Liver (tissue), 9 donors: Measurements from ENCODE around the gene FBN3. TPM values are rescaled to one million over a fixed set of nuclear protein-coding genes. Genes with fewer than 3 reads are reported as not detected.

Experiments used
- DNase-seq: peaks from one replicate; pipeline ENCODE4 v3.0.0-alpha.2; 2017; ENCODE audit warnings: low spot score
- H3K27ac ChIP-seq, 2 donors: one replicate each; pipeline ENCODE4 v1.7.0; 2013; ENCODE audit warnings: inconsistent platforms in 2 of 2, low read length in 2 of 2, control low read depth in 1 of 2, low read depth in 1 of 2, mild to moderate bottlenecking in 1 of 2
- H3K27me3 ChIP-seq, 4 donors: one replicate each; pipeline versions ENCODE4 v1.6.1 to v1.7.0; 2013; ENCODE audit warnings: low read length in 3 of 4, inconsistent platforms in 1 of 4, mild to moderate bottlenecking in 1 of 4, moderate library complexity in 1 of 4; ENCODE audit not compliant: control insufficient read depth in 4 of 4, insufficient read depth in 4 of 4
- H3K36me3 ChIP-seq, 4 donors: one replicate each; pipeline versions ENCODE4 v1.6.1 to v1.7.0; 2013; ENCODE audit warnings: low read length in 3 of 4, mild to moderate bottlenecking in 3 of 4, low read depth in 1 of 4, moderate library complexity in 1 of 4; ENCODE audit not compliant: control insufficient read depth in 4 of 4, insufficient read depth in 3 of 4
- H3K4me1 ChIP-seq, 4 donors: one replicate each; pipeline versions ENCODE4 v1.6.1 to v1.7.0; 2013; ENCODE audit warnings: low read length in 3 of 4, mild to moderate bottlenecking in 3 of 4, moderate library complexity in 1 of 4; ENCODE audit not compliant: control insufficient read depth in 4 of 4, insufficient read depth in 4 of 4
- H3K4me3 ChIP-seq, 3 donors: one replicate each; pipeline versions ENCODE4 v1.6.1 to v1.7.0; 2013; ENCODE audit warnings: low read length in 3 of 3, control low read depth in 1 of 3, low read depth in 1 of 3, mild to moderate bottlenecking in 1 of 3
- H3K9ac ChIP-seq, 2 donors: one replicate each; pipeline ENCODE4 v1.7.0; 2013; ENCODE audit warnings: low read length in 2 of 2, mild to moderate bottlenecking in 2 of 2, moderate library complexity in 2 of 2, control low read depth in 1 of 2, low read depth in 1 of 2
- H3K9me3 ChIP-seq, 4 donors: one replicate each; pipeline versions ENCODE4 v1.6.1 to v1.7.0; 2013; ENCODE audit warnings: low read length in 3 of 4; ENCODE audit not compliant: control insufficient read depth in 4 of 4
- EGR1 ChIP-seq, 2 donors: IDR thresholded peaks; 2 replicates each; pipeline ENCODE4 v1.6.1; 2016 to 2018; ENCODE audit warnings: antibody characterized with exemption in 2 of 2, low read depth in 2 of 2
- FOXA1 ChIP-seq: IDR thresholded peaks from 2 replicates; pipeline ENCODE4 v1.6.1; 2016; ENCODE audit warnings: antibody characterized with exemption
- FOXA2 ChIP-seq: IDR thresholded peaks from 2 replicates; pipeline ENCODE4 v1.6.1; 2016; ENCODE audit warnings: antibody characterized with exemption
- GABPA ChIP-seq, 2 donors: IDR thresholded peaks in 1 of 2; conservative IDR thresholded peaks in 1 of 2; 2 replicates each; pipeline ENCODE4 v1.6.1; 2016; ENCODE audit warnings: antibody characterized with exemption in 2 of 2, mild to moderate bottlenecking in 1 of 2, moderate library complexity in 1 of 2
- HNF4A ChIP-seq, 2 donors: conservative IDR thresholded peaks; 2 replicates each; pipeline ENCODE4 v1.6.1; 2016; ENCODE audit warnings: antibody characterized with exemption in 2 of 2, mild to moderate bottlenecking in 2 of 2
- HNF4G ChIP-seq: IDR thresholded peaks from 2 replicates; pipeline ENCODE4 v1.6.1; 2016; ENCODE audit warnings: antibody characterized with exemption
- JUND ChIP-seq, 2 donors: IDR thresholded peaks; 2 replicates each; pipeline ENCODE4 v1.6.1; 2016; ENCODE audit warnings: antibody characterized with exemption in 2 of 2
- NR2F2 ChIP-seq: IDR thresholded peaks from 2 replicates; pipeline ENCODE4 v1.6.1; 2016; ENCODE audit warnings: antibody characterized with exemption
- RAD21 ChIP-seq, 2 donors: IDR thresholded peaks; 2 replicates each; pipeline ENCODE4 v1.6.1; 2016; ENCODE audit warnings: antibody characterized with exemption in 2 of 2, mild to moderate bottlenecking in 2 of 2
- RXRA ChIP-seq, 2 donors: IDR thresholded peaks; 2 replicates each; pipeline ENCODE4 v1.6.1; 2017 to 2018; ENCODE audit warnings: antibody characterized with exemption in 2 of 2, mild to moderate bottlenecking in 1 of 2
- SP1 ChIP-seq: IDR thresholded peaks from 2 replicates; pipeline ENCODE4 v1.6.1; 2018; ENCODE audit warnings: antibody characterized with exemption, mild to moderate bottlenecking
- TAF1 ChIP-seq: conservative IDR thresholded peaks from 2 replicates; pipeline ENCODE4 v1.6.1; 2016; ENCODE audit warnings: antibody characterized with exemption, mild to moderate bottlenecking
- YY1 ChIP-seq: IDR thresholded peaks from 2 replicates; pipeline ENCODE4 v1.6.1; 2016; ENCODE audit warnings: antibody characterized with exemption, mild to moderate bottlenecking
- WGBS: extraction: QIAGEN DNeasy Blood & Tissue Kit; methylation state at CpG from one replicate; pipeline ENCODE4 v1.1.7; 2013; 5-methylcytosine and 5-hydroxymethylcytosine counted together
- polyA plus RNA-seq, 2 donors: library from polyadenylated mRNA; stranded (reverse) in 1 of 2; unstranded in 1 of 2; fragments of 200-250 nt in 1 of 2; fragments of >200 nt in 1 of 2; fragmentation: Nextera tagmentation in 1 of 2; extraction: Ambion mirVana in 1 of 2; gene quantifications; one replicate each; pipeline versions ENCODE4 v1.2.1 to v1.2.3, GENCODE V29; 2013 to 2015
- total RNA-seq, 2 donors: library from RNA; depleted of rRNA; stranded (reverse); fragments of >200 nt; gene quantifications; one replicate each; pipeline ENCODE4 v1.2.3, GENCODE V29; 2014
- TF ChIP-seq, protein P1 (sequence below): IDR thresholded peaks from 2 replicates; pipeline ENCODE4 v1.6.1; 2016; ENCODE audit warnings: antibody characterized with exemption
- TF ChIP-seq, protein P2 (sequence below): IDR thresholded peaks from 2 replicates; pipeline ENCODE4 v1.6.1; 2016; ENCODE audit warnings: antibody characterized with exemption
- TF ChIP-seq, protein P3 (sequence below): fragments of 150-350 bp; IDR thresholded peaks from 2 replicates; pipeline ENCODE4 v1.5.1; 2017; ENCODE audit warnings: improper control_type of control experiment, low read depth, low read length; ENCODE audit not compliant: missing input control
- TF ChIP-seq, protein P4 (sequence below): IDR thresholded peaks from 2 replicates; pipeline ENCODE4 v1.6.1; 2016; ENCODE audit warnings: antibody characterized with exemption, mild to moderate bottlenecking
- TF ChIP-seq, protein P5 (sequence below): IDR thresholded peaks from 2 replicates; pipeline ENCODE4 v1.6.1; 2016; ENCODE audit warnings: antibody characterized with exemption
- donor health status: healthy.
- donor health status: healthy.
- donor health status: healthy.
- donor health status: healthy.
- donor health status: healthy.

FBN3 gene
- total and polyA plus RNA-seq, 4 donors, result under 0.01 to 0.61 (median 0.08) TPM; not detected in 1

DNA sequence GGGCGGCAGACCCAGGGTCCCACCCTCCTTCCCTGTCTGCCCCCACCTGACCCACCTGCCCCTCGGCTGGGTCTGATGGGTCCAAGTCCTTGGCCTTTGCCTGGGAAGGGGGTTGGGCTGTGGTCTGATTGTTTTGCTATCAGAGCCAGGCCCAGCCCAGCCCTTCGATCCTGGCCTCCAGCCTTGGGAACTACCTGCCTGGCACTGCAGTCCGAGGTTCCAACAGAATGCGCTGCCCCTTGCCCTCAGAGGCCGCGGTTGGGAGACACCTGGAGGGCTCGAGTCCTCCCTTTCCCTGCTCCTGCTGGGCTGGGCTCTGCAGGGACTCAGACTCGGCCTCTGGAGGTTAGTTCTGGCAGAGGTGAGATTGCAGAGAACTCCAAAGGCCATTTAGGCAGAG, 95.2 kb downstream of the FBN3 start:
- no peak overlapping the region for H3K9ac ChIP-seq
- TF ChIP-seq, protein P1, sequence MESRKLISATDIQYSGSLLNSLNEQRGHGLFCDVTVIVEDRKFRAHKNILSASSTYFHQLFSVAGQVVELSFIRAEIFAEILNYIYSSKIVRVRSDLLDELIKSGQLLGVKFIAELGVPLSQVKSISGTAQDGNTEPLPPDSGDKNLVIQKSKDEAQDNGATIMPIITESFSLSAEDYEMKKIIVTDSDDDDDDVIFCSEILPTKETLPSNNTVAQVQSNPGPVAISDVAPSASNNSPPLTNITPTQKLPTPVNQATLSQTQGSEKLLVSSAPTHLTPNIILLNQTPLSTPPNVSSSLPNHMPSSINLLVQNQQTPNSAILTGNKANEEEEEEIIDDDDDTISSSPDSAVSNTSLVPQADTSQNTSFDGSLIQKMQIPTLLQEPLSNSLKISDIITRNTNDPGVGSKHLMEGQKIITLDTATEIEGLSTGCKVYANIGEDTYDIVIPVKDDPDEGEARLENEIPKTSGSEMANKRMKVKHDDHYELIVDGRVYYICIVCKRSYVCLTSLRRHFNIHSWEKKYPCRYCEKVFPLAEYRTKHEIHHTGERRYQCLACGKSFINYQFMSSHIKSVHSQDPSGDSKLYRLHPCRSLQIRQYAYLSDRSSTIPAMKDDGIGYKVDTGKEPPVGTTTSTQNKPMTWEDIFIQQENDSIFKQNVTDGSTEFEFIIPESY, result no peak
- TF ChIP-seq RAD21 (IDR thresholded peaks at IDR 0.05) (peak in 1 of 2 donors; percentile 15), FOXA2 (no peak), TAF1 (no peak), HNF4A (conservative IDR thresholded peaks at IDR 0.05) (peak; percentile 88 to 95), GABPA (IDR thresholded peaks at IDR 0.05 in 1 of 2, conservative IDR thresholded peaks at IDR 0.05 in 1 of 2) (no peak), EGR1 (IDR thresholded peaks at IDR 0.05; ENCODE audit: low read depth in 2 of 2) (no peak), SP1 (no peak), YY1 (no peak), RXRA (IDR thresholded peaks at IDR 0.05) (peak; percentile 72 to 74), HNF4G (peak; percentile 80), JUND (IDR thresholded peaks at IDR 0.05) (no peak), NR2F2 (no peak), FOXA1 (no peak)
- TF ChIP-seq, protein P2, sequence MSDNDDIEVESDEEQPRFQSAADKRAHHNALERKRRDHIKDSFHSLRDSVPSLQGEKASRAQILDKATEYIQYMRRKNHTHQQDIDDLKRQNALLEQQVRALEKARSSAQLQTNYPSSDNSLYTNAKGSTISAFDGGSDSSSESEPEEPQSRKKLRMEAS, result no peak
- TF ChIP-seq, protein P3, sequence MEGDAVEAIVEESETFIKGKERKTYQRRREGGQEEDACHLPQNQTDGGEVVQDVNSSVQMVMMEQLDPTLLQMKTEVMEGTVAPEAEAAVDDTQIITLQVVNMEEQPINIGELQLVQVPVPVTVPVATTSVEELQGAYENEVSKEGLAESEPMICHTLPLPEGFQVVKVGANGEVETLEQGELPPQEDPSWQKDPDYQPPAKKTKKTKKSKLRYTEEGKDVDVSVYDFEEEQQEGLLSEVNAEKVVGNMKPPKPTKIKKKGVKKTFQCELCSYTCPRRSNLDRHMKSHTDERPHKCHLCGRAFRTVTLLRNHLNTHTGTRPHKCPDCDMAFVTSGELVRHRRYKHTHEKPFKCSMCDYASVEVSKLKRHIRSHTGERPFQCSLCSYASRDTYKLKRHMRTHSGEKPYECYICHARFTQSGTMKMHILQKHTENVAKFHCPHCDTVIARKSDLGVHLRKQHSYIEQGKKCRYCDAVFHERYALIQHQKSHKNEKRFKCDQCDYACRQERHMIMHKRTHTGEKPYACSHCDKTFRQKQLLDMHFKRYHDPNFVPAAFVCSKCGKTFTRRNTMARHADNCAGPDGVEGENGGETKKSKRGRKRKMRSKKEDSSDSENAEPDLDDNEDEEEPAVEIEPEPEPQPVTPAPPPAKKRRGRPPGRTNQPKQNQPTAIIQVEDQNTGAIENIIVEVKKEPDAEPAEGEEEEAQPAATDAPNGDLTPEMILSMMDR, result no peak
- TF ChIP-seq, protein P4, sequence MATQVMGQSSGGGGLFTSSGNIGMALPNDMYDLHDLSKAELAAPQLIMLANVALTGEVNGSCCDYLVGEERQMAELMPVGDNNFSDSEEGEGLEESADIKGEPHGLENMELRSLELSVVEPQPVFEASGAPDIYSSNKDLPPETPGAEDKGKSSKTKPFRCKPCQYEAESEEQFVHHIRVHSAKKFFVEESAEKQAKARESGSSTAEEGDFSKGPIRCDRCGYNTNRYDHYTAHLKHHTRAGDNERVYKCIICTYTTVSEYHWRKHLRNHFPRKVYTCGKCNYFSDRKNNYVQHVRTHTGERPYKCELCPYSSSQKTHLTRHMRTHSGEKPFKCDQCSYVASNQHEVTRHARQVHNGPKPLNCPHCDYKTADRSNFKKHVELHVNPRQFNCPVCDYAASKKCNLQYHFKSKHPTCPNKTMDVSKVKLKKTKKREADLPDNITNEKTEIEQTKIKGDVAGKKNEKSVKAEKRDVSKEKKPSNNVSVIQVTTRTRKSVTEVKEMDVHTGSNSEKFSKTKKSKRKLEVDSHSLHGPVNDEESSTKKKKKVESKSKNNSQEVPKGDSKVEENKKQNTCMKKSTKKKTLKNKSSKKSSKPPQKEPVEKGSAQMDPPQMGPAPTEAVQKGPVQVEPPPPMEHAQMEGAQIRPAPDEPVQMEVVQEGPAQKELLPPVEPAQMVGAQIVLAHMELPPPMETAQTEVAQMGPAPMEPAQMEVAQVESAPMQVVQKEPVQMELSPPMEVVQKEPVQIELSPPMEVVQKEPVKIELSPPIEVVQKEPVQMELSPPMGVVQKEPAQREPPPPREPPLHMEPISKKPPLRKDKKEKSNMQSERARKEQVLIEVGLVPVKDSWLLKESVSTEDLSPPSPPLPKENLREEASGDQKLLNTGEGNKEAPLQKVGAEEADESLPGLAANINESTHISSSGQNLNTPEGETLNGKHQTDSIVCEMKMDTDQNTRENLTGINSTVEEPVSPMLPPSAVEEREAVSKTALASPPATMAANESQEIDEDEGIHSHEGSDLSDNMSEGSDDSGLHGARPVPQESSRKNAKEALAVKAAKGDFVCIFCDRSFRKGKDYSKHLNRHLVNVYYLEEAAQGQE, result no peak
- TF ChIP-seq, protein P5, sequence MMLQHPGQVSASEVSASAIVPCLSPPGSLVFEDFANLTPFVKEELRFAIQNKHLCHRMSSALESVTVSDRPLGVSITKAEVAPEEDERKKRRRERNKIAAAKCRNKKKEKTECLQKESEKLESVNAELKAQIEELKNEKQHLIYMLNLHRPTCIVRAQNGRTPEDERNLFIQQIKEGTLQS, result no peak
- H3K9me3 ChIP-seq, result no peaks in the 10 kb centered on the region
- 21% methylated on average over 9 of the region's 9 CpGs for WGBS
- H3K27ac ChIP-seq, result no peak overlapping the region
- H3K4me3 ChIP-seq, result no peak overlapping the region
- no peaks in the 10 kb centered on the region for H3K27me3 ChIP-seq
- DNase-seq, result peak; percentile 57
- no peaks in the 10 kb centered on the region for H3K36me3 ChIP-seq
- peaks cover 2 to 26% (median 17%) of the 10 kb centered on the region in 4 donors for H3K4me1 ChIP-seq
